Spleen (tissue), 11 donors: ENCODE measurements around the gene SLC26A1. TPM values are rescaled to one million over a fixed set of nuclear protein-coding genes. Genes with fewer than 3 reads are reported as not detected.

ENCODE experiments used
- DNase-seq: peaks from one replicate; pipeline ENCODE4 v3.0.0-alpha.2; 2020
- H3K27ac ChIP-seq, 8 donors: fragments of 200-600 bp; sonication (generic) in 7 of 8; 1 replicate in 4 of 8; 2 replicates in 4 of 8; pipeline versions ENCODE4 v1.5.0 to v1.8.0; 2016 to 2021; ENCODE audit warnings: inconsistent platforms in 4 of 8, mild to moderate bottlenecking in 4 of 8, moderate library complexity in 1 of 8
- H3K27me3 ChIP-seq, 7 donors: fragments of 200-600 bp; sonication (generic) in 6 of 7; replicated peaks in 1 of 7; 1 replicate in 4 of 7; 2 replicates in 3 of 7; pipeline versions ENCODE4 v1.5.0 to v1.8.0; 2016 to 2021; ENCODE audit warnings: inconsistent platforms in 3 of 7, mild to moderate bottlenecking in 1 of 7
- H3K36me3 ChIP-seq, 6 donors: fragments of 200-600 bp; sonication (generic) in 5 of 6; 1 replicate in 4 of 6; 2 replicates in 2 of 6; pipeline versions ENCODE4 v1.5.0 to v1.8.0; 2016 to 2021; ENCODE audit warnings: inconsistent platforms in 2 of 6
- H3K4me1 ChIP-seq, 6 donors: fragments of 200-600 bp; sonication (generic) in 5 of 6; 1 replicate in 3 of 6; 2 replicates in 3 of 6; pipeline versions ENCODE4 v1.5.0 to v1.8.0; 2016 to 2021; ENCODE audit warnings: inconsistent platforms in 3 of 6
- H3K4me3 ChIP-seq, 8 donors: fragments of 200-600 bp; sonication (generic) in 7 of 8; 1 replicate in 4 of 8; 2 replicates in 4 of 8; pipeline versions ENCODE4 v1.5.0 to v1.8.0; 2016 to 2021; ENCODE audit warnings: inconsistent platforms in 4 of 8, mild to moderate bottlenecking in 4 of 8, moderate library complexity in 2 of 8
- H3K9me3 ChIP-seq, 8 donors: fragments of 200-600 bp; sonication (generic) in 7 of 8; 1 replicate in 4 of 8; 2 replicates in 4 of 8; pipeline versions ENCODE4 v1.5.0 to v1.8.0; 2016 to 2021; ENCODE audit warnings: inconsistent platforms in 4 of 8
- CTCF ChIP-seq, 11 experiments: fragments of 200-600 bp in 7 of 11; fragments of 450-650 bp in 4 of 11; sonication (generic) in 4 of 11; IDR thresholded peaks in 8 of 11; conservative IDR thresholded peaks in 3 of 11; 1 replicate in 7 of 11; 2 replicates in 4 of 11; pipeline versions ENCODE4 v1.4.0 to v1.8.0; 2016 to 2021; ENCODE audit warnings: antibody characterized with exemption in 11 of 11, inconsistent platforms in 4 of 11, mild to moderate bottlenecking in 1 of 11
- POLR2A ChIP-seq, 3 donors: fragments of 450-650 bp; IDR thresholded peaks; one replicate each; pipeline ENCODE4 v1.5.1; 2017; ENCODE audit warnings: antibody characterized with exemption in 3 of 3, mild to moderate bottlenecking in 1 of 3
- POLR2AphosphoS5 ChIP-seq, 3 donors: sonication (generic); formaldehyde crosslinking; IDR thresholded peaks; one replicate each; pipeline ENCODE4 v1.5.1; 2017; ENCODE audit warnings: antibody characterized with exemption in 3 of 3
- WGBS, 5 donors: extraction: QIAGEN DNeasy Blood & Tissue Kit in 3 of 5; methylation state at CpG; one replicate each; pipeline versions ENCODE4 v1.1.5 to v1.1.7; 2013 to 2018; 5-methylcytosine and 5-hydroxymethylcytosine counted together
- intact Hi-C: fragments of 100-400 bp; cut with DNase I; formaldehyde crosslinking; loops from one replicate; pipeline ENCODE4 v1.15.0; 2023; ENCODE audit warnings: low total_unique reads
- polyA plus RNA-seq, 3 donors: library from polyadenylated mRNA; stranded (reverse); fragments of 200-250 nt; gene quantifications; one replicate each; pipeline ENCODE4 v1.2.1, GENCODE V29; 2013
- total RNA-seq, 7 donors: library from RNA; depleted of rRNA in 3 of 7; stranded (reverse); fragments of >200 nt in 3 of 7; fragmentation: NEBNext Ultra II Directional in 4 of 7; extraction: Animal tissue kit (Norgen Biotek cat#: 25700) in 4 of 7; gene quantifications; one replicate each; pipeline versions ENCODE4 v1.1.0 to v1.2.1, GENCODE V29; 2016 to 2021
- donor health status: healthy with polysubstance abuse.
- donor health status: DM: no; HTN: no; CAD: no; lungs with moderate emphysema.
- donor health status: DM: no; HTN: no; CAD: no.
- donor health status: Bipolar disorder and iron deficiency.
- donor health status: healthy.
- donor health status: DM: no; HTN: no; CAD: no.
- donor health status: DM: yes; HTN: yes; CAD: no.

Gene SLC26A1
- total and polyA plus RNA-seq, 10 donors = 0.07 to 0.68 (median 0.24) TPM; not detected in 1

GRCh38 chr4:1004557-1005485 is 11.6 kb upstream of the SLC26A1 start:
- Histone ChIP-seq H3K4me3 (no peak overlapping the region), H3K27ac (no peak overlapping the region), H3K27me3 (peaks cover 12 to 94% (median 67%) of the 10 kb centered on the region in 7 donors), H3K36me3 (no peaks in the 10 kb centered on the region), H3K9me3 (peaks cover 0 to 7% (median 0%) of the 10 kb centered on the region in 8 donors), H3K4me1 (peaks cover 7 to 44% (median 29%) of the 10 kb centered on the region in 6 donors)
- TF ChIP-seq POLR2AphosphoS5 (IDR thresholded peaks at IDR 0.05) = peak in 1 of 3 donors; percentile 25
- no peak for TF ChIP-seq POLR2A (IDR thresholded peaks at IDR 0.05)
- intact Hi-C loops = no loop called here
- DNase-seq = no peak
- WGBS, 5 donors = 79 to 85% (median 81%) methylated on average over 17 to 25 of the region's 25 CpGs

- H3K27ac ChIP-seq = no peak overlapping the region
- peaks cover 12 to 98% (median 67%) of the 10 kb centered on the region in 7 donors for H3K27me3 ChIP-seq
- intact Hi-C loops = no loop called here
- no peak overlapping the region for H3K4me3 ChIP-seq
- DNase-seq = no peak
- no peak for TF ChIP-seq POLR2AphosphoS5 (IDR thresholded peaks at IDR 0.05)
- no peaks in the 10 kb centered on the region for H3K36me3 ChIP-seq
- WGBS, 5 donors = 84 to 90% (median 88%) methylated on average over 10 to 13 of the region's 13 CpGs
- peaks cover 7 to 44% (median 28%) of the 10 kb centered on the region in 6 donors for H3K4me1 ChIP-seq
- peaks cover 0 to 7% (median 0%) of the 10 kb centered on the region in 8 donors for H3K9me3 ChIP-seq
These were observed 10.8 kb upstream of the SLC26A1 start for GRCh38 chr4:1004071-1004418.

- H3K4me3 ChIP-seq = peak overlapping the region in 1 of 8 donors; percentile 46
- TF ChIP-seq POLR2A (IDR thresholded peaks at IDR 0.05) (no peak), POLR2AphosphoS5 (IDR thresholded peaks at IDR 0.05) (no peak), CTCF (IDR thresholded peaks at IDR 0.05 in 8 of 11, conservative IDR thresholded peaks at IDR 0.05 in 3 of 11) (no peak)
- WGBS, 5 donors = 34 to 77% (median 47%) methylated on average over 10 to 63 of the region's 63 CpGs
- peaks cover 0 to 7% (median 0%) of the 10 kb centered on the region in 8 donors for H3K9me3 ChIP-seq
- intact Hi-C loops = no loop called here
- DNase-seq = no peak
- peaks cover 7 to 42% (median 23%) of the 10 kb centered on the region in 6 donors for H3K4me1 ChIP-seq
- H3K27me3 ChIP-seq = peaks cover 12 to 98% (median 65%) of the 10 kb centered on the region in 7 donors
- no peaks in the 10 kb centered on the region for H3K36me3 ChIP-seq
- no peak overlapping the region for H3K27ac ChIP-seq
These were observed 10.3 kb upstream of the SLC26A1 start for GRCh38 chr4:1003271-1004070.

GRCh38 chr4:1002631-1003251 is 9.5 kb upstream of the SLC26A1 start:
- H3K9me3 ChIP-seq = peaks cover 0 to 7% (median 0%) of the 10 kb centered on the region in 8 donors
- WGBS, 5 donors = 5 to 6% (median 5%) methylated on average over 53 to 75 of the region's 75 CpGs; no CpG with 5 or more reads in 1 of the 5 donors
- peaks cover 11 to 45% (median 29%) of the 10 kb centered on the region in 6 donors for H3K4me1 ChIP-seq
- peaks cover 12 to 98% (median 71%) of the 10 kb centered on the region in 7 donors for H3K27me3 ChIP-seq
- intact Hi-C loops = no loop called here
- TF ChIP-seq POLR2A (IDR thresholded peaks at IDR 0.05) = no peak
- H3K27ac ChIP-seq = no peak overlapping the region
- H3K4me3 ChIP-seq = peak overlapping the region in 1 of 8 donors; percentile 46
- H3K36me3 ChIP-seq = no peaks in the 10 kb centered on the region
- DNase-seq = no peak

GRCh38 chr4:1002131-1002630 is 9.0 kb upstream of the SLC26A1 start:
- intact Hi-C loops = no loop called here
- H3K27ac ChIP-seq = no peak overlapping the region
- DNase-seq = no peak
- WGBS, 5 donors = 2 to 23% (median 4%) methylated on average over 8 to 54 of the region's 54 CpGs
- H3K36me3 ChIP-seq = no peaks in the 10 kb centered on the region
- peak; percentile 4 to 61 (median 46) for TF ChIP-seq POLR2AphosphoS5 (IDR thresholded peaks at IDR 0.05)
- no peak for TF ChIP-seq CTCF (IDR thresholded peaks at IDR 0.05 in 8 of 11, conservative IDR thresholded peaks at IDR 0.05 in 3 of 11)
- H3K27me3 ChIP-seq = peaks cover 12 to 100% (median 77%) of the 10 kb centered on the region in 7 donors
- H3K9me3 ChIP-seq = peaks cover 0 to 7% (median 0%) of the 10 kb centered on the region in 8 donors
- H3K4me1 ChIP-seq = peaks cover 13 to 51% (median 35%) of the 10 kb centered on the region in 6 donors
- H3K4me3 ChIP-seq = peak overlapping the region in 1 of 8 donors; percentile 46
